ENCODE measurements around the gene PHF10. TPM values are rescaled to one million over a fixed set of nuclear protein-coding genes. Genes with fewer than 3 reads are reported as not detected.

PHF10 gene
- total and polyA plus RNA-seq, 2 experiments from 2014 or later = 5.9 to 10.7 TPM

DNA sequence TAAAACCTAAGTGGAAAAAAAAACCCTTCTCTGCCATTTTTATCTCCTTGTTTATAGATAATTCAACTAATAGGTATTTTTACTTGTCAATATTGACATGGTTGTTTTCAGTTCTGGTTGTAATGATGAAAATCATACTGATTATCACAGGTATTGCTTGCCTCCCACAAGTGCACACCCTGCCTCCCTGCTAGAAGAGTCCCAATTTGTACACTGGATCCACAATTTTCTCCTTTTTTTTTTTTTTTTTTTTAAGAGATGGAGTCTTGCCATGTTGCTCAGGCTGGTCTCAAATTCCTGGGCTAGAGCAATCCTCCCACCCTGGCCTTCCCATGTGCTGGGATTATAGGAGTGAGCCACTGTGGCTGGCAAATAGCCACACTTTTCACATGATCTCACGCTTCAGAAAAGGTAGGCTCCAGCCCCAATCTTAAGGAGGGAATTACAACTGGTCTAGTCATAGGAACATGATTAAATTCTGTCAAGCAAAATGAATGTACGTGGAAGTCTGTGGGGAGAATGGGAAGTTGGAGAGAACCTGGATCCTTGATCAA is 14.8 kb upstream of the PHF10 start:
- Histone ChIP-seq H3K4me3 (no peak overlapping the region), H3K36me3 (ENCODE audit: low read depth) (no peaks in the 10 kb centered on the region), H3K9me3 (ENCODE audit: low read depth) (no peaks in the 10 kb centered on the region), H3K9ac (no peak overlapping the region), H3K4me2 (ENCODE audit: unreplicated experiment) (no peak overlapping the region), H3K27me3 (replicated peaks; ENCODE audit: insufficient read depth) (no peaks in the 10 kb centered on the region; the same call in 1 of the 2 replicates), H3K79me2 (ENCODE audit: insufficient read depth) (no peaks in the 10 kb centered on the region), H3F3A (ENCODE audit: insufficient read depth) (no peaks in the 10 kb centered on the region), H4K20me1 (ENCODE audit: insufficient read depth) (no peaks in the 10 kb centered on the region), H3K27ac (no peak overlapping the region), H3K4me1 (ENCODE audit: insufficient read depth) (no peaks in the 10 kb centered on the region), H2AFZ (0 out of 2 replicates have a peak overlapping the region, but pooled peaks have one; percentile 30), H3K9me2 (ENCODE audit: insufficient read depth) (no peaks in the 10 kb centered on the region)
- 88 to 95% methylated on average over 2 of the region's 2 CpGs for WGBS, 2 experiments (ENCODE audit: low coverage in 1 of 2, low lambda C conversion rate in 2 of 2, missing lambda C conversion rate in 2 of 2)
- TF ChIP-seq EZH2 (IDR thresholded peaks at IDR 0.05; ENCODE audit: insufficient read depth, poor library complexity, severe bottlenecking) (no peak), EZH2phosphoT487 (IDR thresholded peaks at IDR 0.05; ENCODE audit: insufficient read depth, low read depth) (no peak)
- in situ Hi-C loops (cut with MboI) = no loop called here
- DNase-seq = no peak

DNA sequence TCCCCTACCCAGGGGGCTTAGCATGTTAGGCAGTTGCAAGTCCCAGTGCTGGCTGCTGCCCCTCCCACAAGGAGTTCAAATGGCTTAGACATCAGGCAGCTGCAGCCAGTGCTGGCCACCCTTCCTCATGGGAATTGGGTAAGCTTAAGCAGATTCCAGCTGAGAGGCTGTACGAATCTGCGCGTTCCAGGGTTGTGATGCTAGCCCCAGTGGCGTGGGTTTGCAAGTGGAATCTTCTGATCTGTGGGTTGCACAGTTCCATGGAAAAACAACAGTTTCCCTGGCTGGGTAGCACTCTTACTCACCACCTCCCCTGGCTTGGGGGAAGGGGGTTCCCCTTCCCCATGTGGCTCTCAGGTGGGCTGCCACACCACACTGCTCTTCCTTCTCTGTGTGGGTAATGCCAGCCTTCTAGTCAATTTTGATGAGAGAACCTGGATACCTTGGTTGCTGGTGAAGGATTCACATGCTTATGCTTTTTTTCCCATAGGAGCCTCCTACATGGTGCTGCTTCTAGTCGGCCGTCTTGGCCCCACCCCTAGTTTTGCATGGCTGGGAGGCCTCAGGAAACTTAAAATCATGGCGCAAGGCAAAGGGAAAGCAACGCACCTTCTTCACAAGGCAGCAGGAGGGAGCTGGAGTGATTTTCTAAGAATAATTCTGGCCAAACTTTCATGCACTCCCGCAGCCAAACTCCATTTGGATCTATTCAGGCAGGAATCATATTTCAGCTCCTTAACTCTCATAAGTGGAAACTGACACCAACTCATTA is 14.1 kb upstream of the PHF10 start:
- no peak overlapping the region for H3K4me3 ChIP-seq
- DNase-seq = peak; percentile 53
- H3K27ac ChIP-seq = no peak overlapping the region
- H3K9ac ChIP-seq = no peak overlapping the region
- H3K27me3 ChIP-seq (replicated peaks; ENCODE audit: insufficient read depth) = no peaks in the 10 kb centered on the region; the same call in 1 of the 2 replicates
- H3F3A ChIP-seq (ENCODE audit: insufficient read depth) = no peaks in the 10 kb centered on the region
- H2AFZ ChIP-seq = 0 out of 2 replicates have a peak overlapping the region, but pooled peaks have one; percentile 30
- TF ChIP-seq EZH2 (IDR thresholded peaks at IDR 0.05; ENCODE audit: insufficient read depth, poor library complexity, severe bottlenecking) (no peak), EZH2phosphoT487 (IDR thresholded peaks at IDR 0.05; ENCODE audit: insufficient read depth, low read depth) (no peak)
- H3K36me3 ChIP-seq (ENCODE audit: low read depth) = no peaks in the 10 kb centered on the region
- in situ Hi-C loops (cut with MboI) = no loop called here
- H3K9me2 ChIP-seq (ENCODE audit: insufficient read depth) = no peaks in the 10 kb centered on the region
- H3K9me3 ChIP-seq (ENCODE audit: low read depth) = no peaks in the 10 kb centered on the region
- H4K20me1 ChIP-seq (ENCODE audit: insufficient read depth) = no peaks in the 10 kb centered on the region
- 33 to 43% methylated on average over 9 of the region's 9 CpGs for WGBS, 2 experiments (ENCODE audit: low coverage in 1 of 2, low lambda C conversion rate in 2 of 2, missing lambda C conversion rate in 2 of 2)
- H3K79me2 ChIP-seq (ENCODE audit: insufficient read depth) = no peaks in the 10 kb centered on the region
- no peaks in the 10 kb centered on the region for H3K4me1 ChIP-seq (ENCODE audit: insufficient read depth)
- H3K4me2 ChIP-seq (ENCODE audit: unreplicated experiment) = no peak overlapping the region

DNA sequence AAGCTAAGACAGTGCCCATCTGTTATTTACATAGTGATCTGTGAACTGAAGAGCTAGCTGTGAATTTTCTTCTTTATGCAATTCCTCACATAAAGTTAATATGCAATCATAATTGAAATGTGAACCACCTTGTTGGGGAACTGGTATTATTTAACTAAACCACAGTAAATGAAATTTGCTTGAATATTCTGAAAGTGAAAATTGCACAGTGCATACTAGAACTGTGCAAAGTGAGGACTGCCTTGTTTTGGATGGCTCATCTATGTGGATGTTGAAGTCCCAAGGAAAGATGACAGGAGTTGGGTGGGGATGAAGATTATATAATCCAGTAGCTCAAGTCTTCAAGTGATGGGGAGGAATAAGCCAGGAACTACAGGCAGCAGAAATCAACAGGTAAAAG is 5.7 kb upstream of the PHF10 start:
- Histone ChIP-seq H3K9me3 (ENCODE audit: low read depth) (no peaks in the 10 kb centered on the region), H3K4me1 (ENCODE audit: insufficient read depth) (no peaks in the 10 kb centered on the region), H2AFZ (no peak overlapping the region), H3K79me2 (ENCODE audit: insufficient read depth) (no peaks in the 10 kb centered on the region), H3F3A (ENCODE audit: insufficient read depth) (peaks cover 10% of the 10 kb centered on the region; the same call in 1 of the 2 replicates), H3K9me2 (ENCODE audit: insufficient read depth) (no peaks in the 10 kb centered on the region), H3K27me3 (replicated peaks; ENCODE audit: insufficient read depth) (no peaks in the 10 kb centered on the region), H3K4me3 (no peak overlapping the region), H3K27ac (no peak overlapping the region), H3K36me3 (ENCODE audit: low read depth) (no peaks in the 10 kb centered on the region), H3K9ac (no peak overlapping the region), H3K4me2 (ENCODE audit: unreplicated experiment) (no peak overlapping the region), H4K20me1 (ENCODE audit: insufficient read depth) (no peaks in the 10 kb centered on the region)
- in situ Hi-C loops (cut with MboI) = no loop called here
- no peak for DNase-seq
- TF ChIP-seq EZH2phosphoT487 (IDR thresholded peaks at IDR 0.05; ENCODE audit: insufficient read depth, low read depth) (no peak), EZH2 (IDR thresholded peaks at IDR 0.05; ENCODE audit: insufficient read depth, poor library complexity, severe bottlenecking) (no peak)

DNA sequence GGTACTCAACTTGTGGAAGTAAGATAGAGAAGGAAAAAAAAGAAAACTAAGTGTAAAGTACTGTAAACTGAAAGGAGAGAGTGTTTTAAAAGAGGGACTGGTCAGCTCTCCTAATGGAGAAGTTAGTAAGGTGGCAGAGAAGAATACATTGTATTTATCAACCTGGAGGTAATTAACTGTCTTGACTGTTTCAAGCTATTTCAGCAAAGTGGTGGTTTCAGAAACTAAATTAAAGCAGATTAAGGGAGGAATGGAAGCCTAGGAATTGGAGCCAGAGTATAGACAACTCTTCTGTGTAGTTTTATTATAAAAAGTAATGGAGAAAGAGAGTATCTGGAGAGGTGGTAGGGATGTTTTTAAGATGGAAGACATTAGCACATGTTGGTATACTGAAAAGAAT is 2.7 kb upstream of the PHF10 start:
- no peak for DNase-seq
- peaks cover 24% of the 10 kb centered on the region for H3F3A ChIP-seq (ENCODE audit: insufficient read depth)
- H3K27ac ChIP-seq = no peak overlapping the region
- TF ChIP-seq EZH2 (IDR thresholded peaks at IDR 0.05; ENCODE audit: insufficient read depth, poor library complexity, severe bottlenecking) = no peak
- no peak for TF ChIP-seq EZH2phosphoT487 (IDR thresholded peaks at IDR 0.05; ENCODE audit: insufficient read depth, low read depth)
- no peak overlapping the region for H3K9ac ChIP-seq
- H2AFZ ChIP-seq = no peak overlapping the region
- no peaks in the 10 kb centered on the region for H3K9me2 ChIP-seq (ENCODE audit: insufficient read depth)
- H3K79me2 ChIP-seq (ENCODE audit: insufficient read depth) = peaks cover 5% of the 10 kb centered on the region
- no peaks in the 10 kb centered on the region for H3K27me3 ChIP-seq (replicated peaks; ENCODE audit: insufficient read depth)
- H3K36me3 ChIP-seq (ENCODE audit: low read depth) = no peaks in the 10 kb centered on the region
- no peaks in the 10 kb centered on the region for H3K9me3 ChIP-seq (ENCODE audit: low read depth)
- in situ Hi-C loops (cut with MboI) = no loop called here
- H3K4me3 ChIP-seq = no peak overlapping the region
- H4K20me1 ChIP-seq (ENCODE audit: insufficient read depth) = no peaks in the 10 kb centered on the region
- no peak overlapping the region for H3K4me2 ChIP-seq (ENCODE audit: unreplicated experiment)
- H3K4me1 ChIP-seq (ENCODE audit: insufficient read depth) = peaks cover 8% of the 10 kb centered on the region

Data from GM23248 (cell line).